ENCODE measurements around the gene TOLLIP.

DNA sequence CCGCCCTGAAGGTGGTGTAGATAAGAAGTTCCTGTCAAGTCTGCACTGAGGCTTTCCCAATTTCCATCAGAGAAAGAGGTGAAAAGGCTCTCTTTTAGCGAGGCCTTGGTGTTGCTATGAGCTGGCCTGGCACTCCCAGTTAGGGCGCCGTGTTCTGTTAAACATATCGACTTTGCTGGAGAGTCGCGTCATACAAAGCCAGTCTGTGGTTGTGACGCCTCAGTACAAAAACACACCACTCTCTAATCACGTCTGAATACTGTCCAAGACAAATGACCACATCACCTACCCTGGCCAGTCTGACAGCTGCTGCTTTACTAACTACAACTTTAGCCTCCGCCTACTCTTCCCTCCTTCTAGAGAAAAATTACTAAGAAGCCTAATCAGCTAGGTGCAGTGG, 8.0 kb upstream of the TOLLIP start:
- TF ChIP-seq, protein P1, sequence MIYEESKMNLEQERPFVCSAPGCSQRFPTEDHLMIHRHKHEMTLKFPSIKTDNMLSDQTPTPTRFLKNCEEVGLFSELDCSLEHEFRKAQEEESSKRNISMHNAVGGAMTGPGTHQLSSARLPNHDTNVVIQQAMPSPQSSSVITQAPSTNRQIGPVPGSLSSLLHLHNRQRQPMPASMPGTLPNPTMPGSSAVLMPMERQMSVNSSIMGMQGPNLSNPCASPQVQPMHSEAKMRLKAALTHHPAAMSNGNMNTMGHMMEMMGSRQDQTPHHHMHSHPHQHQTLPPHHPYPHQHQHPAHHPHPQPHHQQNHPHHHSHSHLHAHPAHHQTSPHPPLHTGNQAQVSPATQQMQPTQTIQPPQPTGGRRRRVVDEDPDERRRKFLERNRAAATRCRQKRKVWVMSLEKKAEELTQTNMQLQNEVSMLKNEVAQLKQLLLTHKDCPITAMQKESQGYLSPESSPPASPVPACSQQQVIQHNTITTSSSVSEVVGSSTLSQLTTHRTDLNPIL (CRISPR knock-in tag; IDR thresholded peaks at IDR 0.05; ENCODE audit: low read depth): no peak
- TF ChIP-seq ZFP30 (CRISPR knock-in tag; IDR thresholded peaks at IDR 0.05) (no peak), OSR1 (CRISPR knock-in tag; IDR thresholded peaks at IDR 0.05) (no peak), RARB (CRISPR knock-in tag; IDR thresholded peaks at IDR 0.05) (no peak)
- TF ChIP-seq, protein P2, sequence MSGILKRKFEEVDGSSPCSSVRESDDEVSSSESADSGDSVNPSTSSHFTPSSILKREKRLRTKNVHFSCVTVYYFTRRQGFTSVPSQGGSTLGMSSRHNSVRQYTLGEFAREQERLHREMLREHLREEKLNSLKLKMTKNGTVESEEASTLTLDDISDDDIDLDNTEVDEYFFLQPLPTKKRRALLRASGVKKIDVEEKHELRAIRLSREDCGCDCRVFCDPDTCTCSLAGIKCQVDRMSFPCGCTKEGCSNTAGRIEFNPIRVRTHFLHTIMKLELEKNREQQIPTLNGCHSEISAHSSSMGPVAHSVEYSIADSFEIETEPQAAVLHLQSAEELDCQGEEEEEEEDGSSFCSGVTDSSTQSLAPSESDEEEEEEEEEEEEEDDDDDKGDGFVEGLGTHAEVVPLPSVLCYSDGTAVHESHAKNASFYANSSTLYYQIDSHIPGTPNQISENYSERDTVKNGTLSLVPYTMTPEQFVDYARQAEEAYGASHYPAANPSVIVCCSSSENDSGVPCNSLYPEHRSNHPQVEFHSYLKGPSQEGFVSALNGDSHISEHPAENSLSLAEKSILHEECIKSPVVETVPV (CRISPR knock-in tag; IDR thresholded peaks at IDR 0.05): no peak
